GM08714 (cell line): ENCODE data around the gene GNPDA1.
A peak's percentile ranks its signal among the peaks of the same experiment; 100 is the strongest.
"Not testable (repeated sequence)": the region's sequence is repeated elsewhere in the genome, so short reads cannot be mapped to it uniquely, and the experiment has no call there.

ENCODE experiments used
- H3K4me3 ChIP-seq: fragments of 200-500 bp; sonication (Bioruptor generic); 2 replicates; pipeline ENCODE4 v1.5.1; 2014; ENCODE audit warnings: mild to moderate bottlenecking, low read length, inconsistent platforms
- ZNF274 ChIP-seq: IDR thresholded peaks from 2 replicates; pipeline ENCODE4 v1.6.1; 2012; ENCODE audit warnings: mild to moderate bottlenecking, low read depth, low read length

GNPDA1 gene

DNA sequence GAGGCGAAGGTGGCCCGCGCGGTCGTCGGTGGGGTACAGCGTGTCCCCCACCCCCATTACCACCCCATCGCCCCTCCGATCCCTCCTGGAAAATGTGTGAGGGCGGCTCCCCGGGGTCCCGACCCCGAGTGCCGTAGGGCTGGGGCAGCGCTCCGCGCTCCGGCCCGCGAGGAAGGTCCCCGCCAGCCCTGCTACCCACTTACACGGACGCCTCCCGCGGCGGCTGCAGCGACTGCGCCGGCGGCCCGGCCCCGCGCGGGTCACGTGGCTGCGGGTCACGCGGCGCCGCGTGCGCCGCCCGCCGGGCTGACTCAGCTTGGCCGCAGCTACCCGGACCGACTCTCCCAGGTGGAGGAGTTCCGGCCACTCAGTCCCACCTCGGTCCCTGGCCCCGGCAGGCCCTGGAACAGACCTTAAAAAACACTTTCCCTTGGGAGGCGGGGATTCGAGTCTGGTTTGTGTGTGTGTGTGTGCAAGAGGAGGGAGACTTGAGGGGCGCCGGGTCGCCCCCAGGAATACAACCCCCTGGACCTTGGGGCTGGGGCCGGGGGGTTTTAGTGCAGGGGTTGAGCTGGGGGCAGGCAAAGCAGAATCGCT, at the start of gene GNPDA1:
TSS of gene GNPDA1 (minus strand) at position 236 of the 597 bp plus-strand sequence. CDS start 992 bp downstream, outside the sequence.
- no peak for TF ChIP-seq ZNF274
- H3K4me3 ChIP-seq = peak within 1 kb of the TSS; percentile 59; the same call in 1 of the 2 replicates

GRCh38 chr5:142059304-142059940, 46.6 kb upstream of the GNPDA1 start:
- TF ChIP-seq ZNF274 = no peak
- no peak overlapping the region for H3K4me3 ChIP-seq

DNA sequence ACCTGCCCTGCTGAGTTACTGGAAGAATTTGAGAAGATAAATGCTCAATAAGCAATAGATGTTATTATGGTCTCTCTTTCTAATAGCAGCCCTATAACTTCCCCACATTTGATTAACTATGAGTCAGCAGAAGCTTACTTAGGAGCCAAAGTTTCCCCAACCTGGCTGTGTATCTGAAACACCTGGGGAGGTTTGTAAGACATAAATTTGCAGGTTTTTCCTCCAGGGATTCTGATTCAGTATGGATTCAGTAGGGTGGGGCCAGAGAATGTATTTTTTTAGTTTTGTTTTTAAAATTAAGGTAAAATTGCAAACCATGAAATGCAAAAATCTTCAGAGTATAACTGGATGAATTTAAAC, 44.9 kb upstream of the GNPDA1 start:
- no peak overlapping the region for H3K4me3 ChIP-seq
- TF ChIP-seq ZNF274 = no peak

DNA sequence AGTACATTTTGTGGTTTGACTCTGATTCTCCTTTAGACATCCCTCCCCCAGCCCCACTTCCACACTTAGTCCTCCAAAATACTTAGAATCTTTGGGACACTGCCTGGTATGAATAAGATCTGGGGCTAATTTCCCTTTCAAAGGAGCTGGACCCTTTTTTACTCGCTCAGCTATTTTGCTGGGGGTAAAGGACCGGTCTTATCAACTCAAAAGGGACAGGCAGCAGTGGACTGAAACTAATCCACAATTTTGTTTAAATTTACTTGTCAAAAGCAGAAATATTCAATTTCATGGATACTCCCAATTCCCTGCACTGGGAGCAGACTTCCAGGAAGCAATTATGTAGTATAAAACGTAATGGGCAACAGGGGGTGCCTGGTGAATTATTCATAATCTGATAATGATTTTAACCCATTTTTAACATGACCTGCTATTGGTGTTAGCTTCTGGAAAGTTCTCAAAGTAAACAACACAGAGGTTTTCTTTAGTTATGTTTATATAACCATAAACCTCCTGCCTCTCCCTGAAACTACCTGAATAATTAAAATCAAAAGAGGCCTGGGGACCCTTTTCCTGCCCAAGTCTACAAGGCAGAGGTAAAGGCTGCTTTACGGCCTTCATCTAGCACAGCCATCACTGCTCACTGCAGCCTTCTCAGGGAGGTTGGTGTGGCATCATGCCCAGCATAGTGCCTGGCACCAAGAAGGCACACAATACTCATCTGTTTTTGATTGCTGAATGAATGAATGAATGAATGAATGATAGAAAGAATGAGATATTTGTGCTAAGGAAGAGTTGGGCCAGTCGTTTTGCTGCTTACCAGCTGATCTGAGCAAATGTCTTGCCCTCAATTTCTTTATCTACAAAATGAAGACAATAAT, 44.2 kb upstream of the GNPDA1 start:
- TF ChIP-seq ZNF274 = no peak
- no peak overlapping the region for H3K4me3 ChIP-seq

GRCh38 chr5:142055301-142055700, 42.5 kb upstream of the GNPDA1 start:
- no peak overlapping the region for H3K4me3 ChIP-seq
- TF ChIP-seq ZNF274 = no peak

GRCh38 chr5:142053426-142054151, 40.8 kb upstream of the GNPDA1 start:
- TF ChIP-seq ZNF274 = no peak
- H3K4me3 ChIP-seq = no peak overlapping the region

DNA sequence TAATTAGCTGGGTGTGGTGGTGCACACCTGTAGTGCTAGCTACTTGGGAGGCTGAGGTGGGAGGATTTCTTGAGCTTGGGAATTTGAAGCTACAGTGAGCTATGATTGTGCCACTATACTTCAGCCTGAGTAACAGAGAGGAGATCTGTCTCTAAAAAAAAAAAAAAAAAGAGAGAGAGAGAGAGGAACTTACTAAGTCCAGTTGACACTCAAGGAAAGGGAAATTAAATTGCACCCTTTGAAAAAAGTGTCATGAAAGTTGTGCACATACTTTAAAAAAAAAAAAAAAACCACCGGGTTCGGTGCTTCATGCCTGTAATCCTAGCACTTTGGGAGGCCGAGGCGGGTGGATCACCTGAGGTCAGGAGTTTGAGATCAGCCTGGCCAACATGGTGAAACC, 39.2 kb upstream of the GNPDA1 start:
- not testable (repeated sequence) for H3K4me3 ChIP-seq

DNA sequence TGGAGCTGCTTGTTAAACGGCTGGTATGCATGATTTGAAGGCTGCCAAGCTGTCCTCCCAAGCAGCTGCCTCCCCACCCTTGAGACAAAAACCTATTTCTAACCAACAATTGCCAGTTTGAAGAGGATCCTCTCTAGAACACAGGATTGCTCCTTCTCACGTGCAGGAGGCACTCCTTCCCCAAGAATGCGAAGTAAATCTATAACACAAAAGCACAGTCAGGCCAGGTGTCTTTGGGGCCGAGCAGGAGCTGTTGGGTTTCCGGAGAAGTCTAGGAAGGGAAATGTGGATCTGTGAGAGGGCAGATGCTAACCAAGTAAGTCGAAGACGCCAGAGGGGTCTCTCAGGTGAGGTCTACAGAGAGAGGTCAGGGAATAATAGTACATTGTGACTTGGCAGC, 35.4 kb upstream of the GNPDA1 start:
- H3K4me3 ChIP-seq = no peak overlapping the region
- no peak for TF ChIP-seq ZNF274

DNA sequence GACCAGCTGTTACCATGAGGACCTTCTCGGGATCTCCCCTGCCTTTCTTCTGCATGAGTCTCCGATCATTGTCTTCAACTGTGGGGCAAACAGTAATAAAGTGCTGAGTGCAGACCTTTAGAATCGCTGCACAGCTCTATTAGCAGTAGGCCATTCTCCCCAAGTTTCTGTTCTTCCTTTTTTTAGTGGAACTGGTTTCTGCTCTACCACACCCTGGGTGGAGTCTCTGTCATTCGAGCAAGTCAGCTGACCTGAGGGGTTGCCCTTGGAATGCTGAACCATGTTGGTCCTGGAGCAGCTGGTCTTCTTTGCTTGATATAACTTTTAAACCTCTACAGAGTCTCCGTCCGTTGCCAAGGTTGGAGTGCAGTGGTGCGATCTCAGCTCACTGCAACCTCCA, 33.4 kb upstream of the GNPDA1 start:
- TF ChIP-seq ZNF274 = no peak
- no peak overlapping the region for H3K4me3 ChIP-seq

- H3K4me3 ChIP-seq = not testable (repeated sequence)
These were observed 28.1 kb upstream of the GNPDA1 start for GRCh38 chr5:142040881-142041280.

- H3K4me3 ChIP-seq = no peak overlapping the region
These were observed 27.5 kb upstream of the GNPDA1 start for GRCh38 chr5:142040285-142040684.

DNA sequence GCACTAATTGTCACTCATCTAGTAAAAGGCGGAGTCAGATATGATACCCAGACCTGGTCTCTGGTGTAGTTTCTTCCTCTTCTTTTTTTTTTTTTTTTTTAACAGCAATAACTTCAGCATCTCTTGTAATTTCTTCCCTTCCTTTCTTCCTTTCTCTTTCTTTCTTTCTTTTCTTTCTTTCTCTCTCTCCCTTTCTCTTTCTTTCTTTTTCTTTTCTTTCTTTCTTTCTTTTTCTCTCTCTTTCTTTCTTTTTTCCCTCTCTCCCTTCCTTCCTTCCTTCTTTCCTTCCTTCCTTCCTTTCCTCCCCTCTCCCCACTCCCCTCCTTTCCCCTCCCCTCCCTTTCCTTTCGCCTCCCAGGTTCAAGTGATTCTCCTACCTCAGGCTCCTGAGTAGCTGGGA, 25.9 kb upstream of the GNPDA1 start:
- H3K4me3 ChIP-seq = no peak overlapping the region
- no peak for TF ChIP-seq ZNF274

More at GRCh38 chr5:142040285-142040684, 27.5 kb upstream of the GNPDA1 start:
- TF ChIP-seq ZNF274 = no peak

DNA sequence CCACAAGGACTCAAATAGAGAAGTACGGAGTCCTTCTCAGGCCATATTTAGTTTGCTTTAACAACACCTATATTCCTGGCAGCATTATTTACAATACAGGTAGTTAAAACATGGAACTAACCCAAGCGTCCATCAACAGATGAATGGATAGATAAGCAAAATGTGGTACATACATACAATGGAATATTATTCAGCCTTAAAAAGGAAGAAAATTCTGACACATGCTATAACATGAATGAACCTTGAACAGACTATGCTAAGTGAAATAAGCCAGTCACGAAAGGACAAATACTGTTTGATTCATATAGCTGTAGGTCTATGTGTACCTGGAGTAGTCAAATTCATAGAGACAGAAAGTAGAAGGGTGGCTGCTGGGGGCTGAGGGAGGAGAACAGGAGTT, 24.8 kb upstream of the GNPDA1 start:
- H3K4me3 ChIP-seq = not testable (repeated sequence)

GRCh38 chr5:142036918-142037317, 24.1 kb upstream of the GNPDA1 start:
- no peak overlapping the region for H3K4me3 ChIP-seq
- TF ChIP-seq ZNF274 = no peak
